GM12878 (cell line): Measurements from ENCODE around the gene GFM2. TPM values are rescaled to one million over a fixed set of nuclear protein-coding genes. Genes with fewer than 3 reads are reported as not detected.

Experiments
- ATF2 ChIP-seq: IDR thresholded peaks from 2 replicates; pipeline ENCODE4 v1.6.1; 2012; ENCODE audit warnings: low read length, inconsistent platforms
- BCL11A ChIP-seq: IDR thresholded peaks from 2 replicates; pipeline ENCODE4 v1.6.1; 2011; ENCODE audit warnings: low read depth, low read length
- BMI1 ChIP-seq: fragments of 450-650 bp; IDR thresholded peaks from 2 replicates; pipeline ENCODE4 v1.6.1; 2016; ENCODE audit warnings: mild to moderate bottlenecking, moderate library complexity, borderline replicate concordance
- BRCA1 ChIP-seq: IDR thresholded peaks from 2 replicates; pipeline ENCODE4 v1.6.1; 2011; ENCODE audit warnings: low read depth, low read length, improper control_type of control experiment
- CBX3 ChIP-seq: fragments of 200-600 bp; sonication (generic); IDR thresholded peaks from 2 replicates; pipeline ENCODE4 v1.6.1; 2016; ENCODE audit warnings: low read depth, borderline replicate concordance
- EP300 ChIP-seq, 2 experiments: fragments of 150-350 bp in 1 of 2; IDR thresholded peaks; 2 replicates each; pipeline ENCODE4 v1.6.1; 2011 to 2012; ENCODE audit warnings: low read depth in 2 of 2, low read length in 2 of 2, borderline replicate concordance in 1 of 2, improper control_type of control experiment in 1 of 2, inconsistent platforms in 1 of 2; ENCODE audit not compliant: control insufficient read depth in 1 of 2
- FOXM1 ChIP-seq: IDR thresholded peaks from 2 replicates; pipeline ENCODE4 v1.6.1; 2012; ENCODE audit warnings: low read depth, mild to moderate bottlenecking, inconsistent platforms, low read length, moderate library complexity
- HDGF ChIP-seq: fragments of 450-650 bp; IDR thresholded peaks from 2 replicates; pipeline ENCODE4 v1.6.1; 2016; ENCODE audit warnings: antibody characterized with exemption
- JUNB ChIP-seq: IDR thresholded peaks from 2 replicates; pipeline ENCODE4 v1.6.1; 2016; ENCODE audit warnings: antibody characterized with exemption, mild to moderate bottlenecking
- MXI1 ChIP-seq: fragments of 150-350 bp; IDR thresholded peaks from 2 replicates; pipeline ENCODE4 v1.6.1; 2011; ENCODE audit warnings: low read depth, mild to moderate bottlenecking, inconsistent platforms, low read length, improper control_type of control experiment
- MYC ChIP-seq: IDR thresholded peaks from 2 replicates; pipeline ENCODE4 v1.6.1; 2011; ENCODE audit warnings: mild to moderate bottlenecking, low read length, moderate library complexity, inconsistent platforms; ENCODE audit not compliant: insufficient read depth, insufficient replicate concordance, insufficient read length, severe bottlenecking
- RAD51 ChIP-seq: fragments of 450-650 bp; IDR thresholded peaks from 2 replicates; pipeline ENCODE4 v1.6.1; 2016; ENCODE audit warnings: moderate library complexity, mild to moderate bottlenecking, inconsistent platforms
- RELA ChIP-seq: fragments of 450-650 bp; IDR thresholded peaks from 2 replicates; pipeline ENCODE4 v1.8.0; 2014; ENCODE audit warnings: borderline replicate concordance; ENCODE audit not compliant: partially characterized antibody
- RELB ChIP-seq: fragments of 450-650 bp; IDR thresholded peaks from 2 replicates; pipeline ENCODE4 v1.6.1; 2017; ENCODE audit warnings: low read depth, mild to moderate bottlenecking, moderate library complexity
- RUNX3 ChIP-seq: IDR thresholded peaks from 2 replicates; pipeline ENCODE4 v1.6.1; 2012; ENCODE audit warnings: low read length, inconsistent platforms
- SMC3 ChIP-seq: IDR thresholded peaks from 2 replicates; pipeline ENCODE4 v1.6.1; 2011; ENCODE audit warnings: low read length, improper control_type of control experiment, borderline replicate concordance
- SP1 ChIP-seq: IDR thresholded peaks from one replicate; pipeline ENCODE4 v1.6.1; 2011; ENCODE audit warnings: low read depth, low read length
- STAT1 ChIP-seq: fragments of 450-650 bp; conservative IDR thresholded peaks from 2 replicates; pipeline ENCODE4 v1.6.1; 2014; ENCODE audit warnings: antibody characterized with exemption, mild to moderate bottlenecking
- TARDBP ChIP-seq: IDR thresholded peaks from 2 replicates; pipeline ENCODE4 v1.6.1; 2016; ENCODE audit warnings: borderline replicate concordance
- YY1 ChIP-seq: IDR thresholded peaks from 2 replicates; pipeline ENCODE4 v1.6.1; 2011; ENCODE audit warnings: low read depth, mild to moderate bottlenecking, low read length
- ZBED1 ChIP-seq: IDR thresholded peaks from 2 replicates; pipeline ENCODE4 v1.6.1; 2016; ENCODE audit warnings: borderline replicate concordance
- ZBTB33 ChIP-seq: fragments of 450-650 bp; IDR thresholded peaks from 2 replicates; pipeline ENCODE4 v1.6.1; 2017; ENCODE audit warnings: mild to moderate bottlenecking
- ZNF24 ChIP-seq: fragments of 450-650 bp; IDR thresholded peaks from 2 replicates; pipeline ENCODE4 v1.6.1; 2017; ENCODE audit warnings: antibody characterized with exemption, mild to moderate bottlenecking
- ZNF274 ChIP-seq: IDR thresholded peaks from one replicate; pipeline ENCODE4 v1.8.0; 2011; ENCODE audit not compliant: insufficient read length, insufficient read depth
- ZSCAN29 ChIP-seq: fragments of 450-650 bp; IDR thresholded peaks from 2 replicates; pipeline ENCODE4 v1.6.1; 2017; ENCODE audit warnings: mild to moderate bottlenecking, moderate library complexity
- polyA plus RNA-seq, 11 experiments: library from polyadenylated mRNA; depleted of rRNA in 4 of 11; unstranded in 6 of 11; stranded (reverse) in 5 of 11; fragments of >200 nt; fragmentation: Nextera tagmentation in 4 of 11; fragmentation: Illumina TruSeq in 1 of 11; extraction: Ambion mirVana in 4 of 11; extraction: Trizol in 1 of 11; gene quantifications; 1 replicate in 1 of 11; 2 replicates in 10 of 11; pipeline versions ENCODE4 v1.2.1 to v1.2.3, GENCODE V29; 2011 to 2016; ENCODE audit warnings: inconsistent platforms in 2 of 11, missing spikeins in 2 of 11, low read depth in 1 of 11
- total RNA-seq, 4 experiments: library from RNA; depleted of rRNA in 3 of 4; stranded (reverse); fragments of >200 nt in 3 of 4; fragmentation: Illumina TruSeq in 1 of 4; extraction: Trizol in 1 of 4; gene quantifications; 2 replicates each; pipeline versions ENCODE4 v1.2.1 to v1.2.3, GENCODE V29; 2013 to 2021

GFM2 gene
- total and polyA plus RNA-seq, 10 of the 15 experiments (the other 5 are each of a cell fraction or from before 2014, with no cell fraction given), result 19.9 to 51.3 (median 32.7) TPM

GRCh38 chr5:74766849-74767578 lies at the start of gene GFM2, which contains the start of gene NSA2 (continued):
- TF ChIP-seq JUNB (peak; percentile 27; the same call in 1 of the 2 replicates), RELB (peak; percentile 98), SMC3 (no peak), FOXM1 (0 out of 2 replicates have a peak, but pooled peaks have one; percentile 22), ZBED1 (0 out of 2 replicates have a peak, but pooled peaks have one; percentile 37), EP300 (IDR thresholded peaks at IDR 0.05; ENCODE audit: borderline replicate concordance in 1 of 2, control insufficient read depth in 1 of 2, low read depth in 2 of 2, low read length in 2 of 2) (no peak; a peak in 1 of 4 replicates), MXI1 (peak; percentile 88), ZBTB33 (no peak), RELA (no peak), ZNF274 (no peak), RAD51 (no peak), RUNX3 (peak; percentile 79), ATF2 (no peak), CBX3 (no peak), HDGF (no peak), BMI1 (no peak), ZSCAN29 (0 out of 2 replicates have a peak, but pooled peaks have one; percentile 35), ZNF24 (peak; percentile 64), TARDBP (0 out of 2 replicates have a peak, but pooled peaks have one; percentile 57), MYC (no peak), BCL11A (no peak), BRCA1 (no peak), YY1 (peak; percentile 87), SP1 (peak; percentile 92), STAT1 (peak; percentile 76)
